IMR-90 (cell line): ENCODE measurements around the gene PHIP. TPM values are rescaled to one million over a fixed set of nuclear protein-coding genes. Genes with fewer than 3 reads are reported as not detected.
A peak's percentile ranks its signal among the peaks of the same experiment; 100 is the strongest.

Experiments used
- ATAC-seq: fragments of 200-7000 bp; cut with Tn5 transposase; 2 replicates; pipeline ENCODE4 v1.9.1; 2020; ENCODE audit warnings: low read depth, mild to moderate bottlenecking, moderate library complexity
- BruUV-seq: library from RNA; stranded (reverse); fragments of 400-500 nt; replicated peaks from 2 replicates; lab custom pipeline; 2021; lab: Mats Ljungman, UMichigan
- CTCF ChIA-PET: fragments of 300-600 bp; formaldehyde crosslinking; extraction: SDS; loops from one replicate; lab custom pipeline; 2021; ENCODE audit warnings: antibody characterized with exemption; lab: Yijun Ruan, JAX
- POLR2A ChIA-PET: fragments of 300-600 bp; sonication (Branson Sonifier 250); formaldehyde crosslinking; loops from one replicate; lab custom pipeline; 2022; ENCODE audit warnings: antibody characterized with exemption; ENCODE audit not compliant: unreplicated experiment; lab: Charles Lee
- DNase-seq: peaks from one replicate; pipeline ENCODE4 v3.0.0; 2013
- H2AFZ ChIP-seq: replicated peaks from 2 replicates; pipeline ENCODE3; 2013; ENCODE audit warnings: low read length, mild to moderate bottlenecking; ENCODE audit not compliant: poor library complexity
- H2AK5ac ChIP-seq: 2 replicates; pipeline ENCODE4 v1.6.1; 2013; ENCODE audit warnings: low read depth, low read length, inconsistent platforms
- H2AK9ac ChIP-seq: replicated peaks from 2 replicates; pipeline ENCODE3; 2013; ENCODE audit warnings: mild to moderate bottlenecking, low read depth, low read length, moderate library complexity; ENCODE audit not compliant: poor library complexity
- H2BK120ac ChIP-seq: 2 replicates; pipeline ENCODE4 v1.6.1; 2013; ENCODE audit warnings: low read depth, low read length, inconsistent platforms
- H2BK15ac ChIP-seq: 3 replicates; pipeline ENCODE4 v1.6.1; 2013; ENCODE audit warnings: low read depth, low read length, inconsistent platforms
- H2BK20ac ChIP-seq: 2 replicates; pipeline ENCODE4 v1.6.1; 2013; ENCODE audit warnings: low read depth, mild to moderate bottlenecking, inconsistent platforms, low read length, moderate library complexity
- H2BK5ac ChIP-seq: 2 replicates; pipeline ENCODE4 v1.6.1; 2013; ENCODE audit warnings: mild to moderate bottlenecking, low read depth, low read length, inconsistent platforms; ENCODE audit not compliant: poor library complexity, severe bottlenecking
- H3K14ac ChIP-seq: replicated peaks from 2 replicates; pipeline ENCODE4 v1.6.1; 2013; ENCODE audit warnings: low read depth, low read length, inconsistent platforms
- H3K18ac ChIP-seq: 2 replicates; pipeline ENCODE4 v1.6.1; 2013; ENCODE audit warnings: low read depth, low read length, control low read depth
- H3K23ac ChIP-seq: 2 replicates; pipeline ENCODE4 v1.6.1; 2013; ENCODE audit warnings: low read depth, low read length, inconsistent platforms
- H3K27ac ChIP-seq: 2 replicates; pipeline ENCODE4 v1.5.1; 2013; ENCODE audit warnings: mild to moderate bottlenecking, control low read depth, low read length; ENCODE audit not compliant: insufficient read depth
- H3K27me3 ChIP-seq: 2 replicates; pipeline ENCODE4 v1.6.1; 2013; ENCODE audit warnings: low read length; ENCODE audit not compliant: control insufficient read depth, insufficient read depth
- H3K36me3 ChIP-seq: 2 replicates; pipeline ENCODE4 v1.6.1; 2013; ENCODE audit warnings: low read length, mixed read lengths; ENCODE audit not compliant: control insufficient read depth, insufficient read depth
- H3K4ac ChIP-seq: 2 replicates; pipeline ENCODE4 v1.6.1; 2013; ENCODE audit warnings: low read depth, low read length, inconsistent platforms
- H3K4me1 ChIP-seq: 2 replicates; pipeline ENCODE4 v1.6.1; 2013; ENCODE audit warnings: low read length, mixed read lengths; ENCODE audit not compliant: control insufficient read depth, insufficient read depth
- H3K4me2 ChIP-seq: 2 replicates; pipeline ENCODE4 v1.6.1; 2013; ENCODE audit warnings: low read depth, mild to moderate bottlenecking, control low read depth, low read length, moderate library complexity
- H3K4me3 ChIP-seq: 2 replicates; pipeline ENCODE4 v1.5.1; 2013; ENCODE audit warnings: low read depth, mild to moderate bottlenecking, control low read depth, low read length, moderate library complexity; ENCODE audit not compliant: insufficient read depth
- H3K56ac ChIP-seq: 2 replicates; pipeline ENCODE4 v1.6.1; 2013; ENCODE audit warnings: low read length, inconsistent platforms; ENCODE audit not compliant: insufficient read depth; ENCODE audit errors: extremely low read depth
- H3K79me1 ChIP-seq, 2 experiments: 2 replicates each; pipeline ENCODE4 v1.6.1; 2013; ENCODE audit warnings: low read length in 2 of 2, inconsistent platforms in 1 of 2, low read depth in 1 of 2
- H3K9ac ChIP-seq: 2 replicates; pipeline ENCODE4 v1.6.1; 2013; ENCODE audit warnings: low read depth, low read length, control low read depth
- H3K9me1 ChIP-seq: 2 replicates; pipeline ENCODE4 v1.6.1; 2013; ENCODE audit warnings: low read length, inconsistent platforms; ENCODE audit not compliant: insufficient read depth
- H3K9me3 ChIP-seq: 2 replicates; pipeline ENCODE4 v1.6.1; 2013; ENCODE audit warnings: low read length; ENCODE audit not compliant: control insufficient read depth, insufficient read depth
- H4K20me1 ChIP-seq: 2 replicates; pipeline ENCODE4 v1.6.1; 2013; ENCODE audit warnings: low read length, inconsistent platforms; ENCODE audit not compliant: insufficient read depth
- H4K5ac ChIP-seq: 2 replicates; pipeline ENCODE4 v1.6.1; 2013; ENCODE audit warnings: mild to moderate bottlenecking, low read depth, low read length, control low read depth
- H4K8ac ChIP-seq, 2 experiments: 2 replicates each; pipeline ENCODE4 v1.6.1; 2013; ENCODE audit warnings: low read depth in 2 of 2, low read length in 2 of 2, control low read depth in 1 of 2, inconsistent platforms in 1 of 2
- H4K91ac ChIP-seq: 2 replicates; pipeline ENCODE4 v1.6.1; 2013; ENCODE audit warnings: low read depth, low read length, inconsistent platforms; ENCODE audit not compliant: insufficient read depth
- BHLHE40 ChIP-seq: fragments of 150-350 bp; IDR thresholded peaks from 2 replicates; pipeline ENCODE4 v1.6.1; 2016; ENCODE audit warnings: mild to moderate bottlenecking, low read depth, low read length
- CEBPB ChIP-seq: IDR thresholded peaks from 2 replicates; pipeline ENCODE4 v1.6.1; 2012; ENCODE audit warnings: low read depth, low read length, improper control_type of control experiment
- CHD1 ChIP-seq: IDR thresholded peaks from 2 replicates; pipeline ENCODE4 v1.6.1; 2012; ENCODE audit warnings: low read depth, low read length, improper control_type of control experiment
- FOS ChIP-seq: fragments of 150-350 bp; IDR thresholded peaks from 2 replicates; pipeline ENCODE4 v1.6.1; 2016; ENCODE audit warnings: low read depth, low read length
- MAFK ChIP-seq: IDR thresholded peaks from 2 replicates; pipeline ENCODE4 v1.6.1; 2012; ENCODE audit warnings: low read depth, low read length, improper control_type of control experiment
- MAZ ChIP-seq: IDR thresholded peaks from 2 replicates; pipeline ENCODE4 v1.6.1; 2012; ENCODE audit warnings: low read depth, mild to moderate bottlenecking, low read length, improper control_type of control experiment, moderate library complexity, borderline replicate concordance
- MXI1 ChIP-seq: IDR thresholded peaks from 2 replicates; pipeline ENCODE4 v1.6.1; 2012; ENCODE audit warnings: low read depth, mild to moderate bottlenecking, low read length, moderate library complexity, borderline replicate concordance
- NFE2L2 ChIP-seq: fragments of 150-350 bp; IDR thresholded peaks from 2 replicates; pipeline ENCODE4 v1.6.1; 2016; ENCODE audit warnings: low read depth, mild to moderate bottlenecking, low read length
- POLR2A ChIP-seq: IDR thresholded peaks from 2 replicates; pipeline ENCODE4 v1.6.1; 2012; ENCODE audit warnings: mild to moderate bottlenecking, low read depth, low read length
- RAD21 ChIP-seq: IDR thresholded peaks from 2 replicates; pipeline ENCODE4 v1.6.1; 2012; ENCODE audit warnings: low read length, improper control_type of control experiment
- RCOR1 ChIP-seq: IDR thresholded peaks from 2 replicates; pipeline ENCODE4 v1.6.1; 2012; ENCODE audit warnings: mild to moderate bottlenecking, low read length, improper control_type of control experiment; ENCODE audit not compliant: insufficient replicate concordance
- RFX5 ChIP-seq: IDR thresholded peaks from 2 replicates; pipeline ENCODE4 v1.8.0; 2012; ENCODE audit warnings: low read depth, mild to moderate bottlenecking, low read length, moderate library complexity
- SMC3 ChIP-seq: fragments of 150-350 bp; IDR thresholded peaks from 2 replicates; pipeline ENCODE4 v1.6.1; 2016; ENCODE audit warnings: low read depth, mild to moderate bottlenecking, antibody characterized with exemption, low read length, moderate library complexity
- dilution Hi-C: fragments of 300-500 bp; cut with HindIII; formaldehyde crosslinking; loops from one replicate; pipeline ENCODE4 v1.14.3; 2018; ENCODE audit warnings: low sequenced_read_pairs; ENCODE audit not compliant: unreplicated experiment
- in situ Hi-C: fragments of 300-500 bp; cut with MboI; formaldehyde crosslinking; loops from 3 replicates; pipeline ENCODE4 v1.14.3; 2019; ENCODE audit warnings: low sequenced_read_pairs, inconsistent platforms, mixed read lengths
- intact Hi-C: fragments of 100-400 bp; cut with micrococcal nuclease; formaldehyde crosslinking; loops from 2 replicates; pipeline ENCODE4 v1.10.0; 2022
- polyA plus RNA-seq, 3 experiments: library from polyadenylated mRNA; depleted of rRNA; stranded (reverse); fragments of >200 nt; gene quantifications; 2 replicates each; pipeline ENCODE4 v1.2.3, GENCODE V29; 2012; ENCODE audit warnings: low replicate concordance in 1 of 3
- total RNA-seq: library from RNA; depleted of rRNA; stranded (reverse); fragments of >200 nt; gene quantifications from 2 replicates; pipeline ENCODE4 v1.2.3, GENCODE V29; 2012
- TF ChIP-seq, protein P1 (sequence below): conservative IDR thresholded peaks from 2 replicates; pipeline ENCODE4 v1.5.1; 2012; ENCODE audit warnings: mild to moderate bottlenecking, low read depth, low read length, improper control_type of control experiment
- TF ChIP-seq, protein P2 (sequence below): fragments of 150-350 bp; IDR thresholded peaks from 2 replicates; pipeline ENCODE4 v1.6.1; 2017; ENCODE audit warnings: mild to moderate bottlenecking, antibody characterized with exemption, low read length, low read depth
- TF ChIP-seq, protein P3 (sequence below): fragments of 150-350 bp; IDR thresholded peaks from 2 replicates; pipeline ENCODE4 v1.6.1; 2016; ENCODE audit warnings: low read depth, mild to moderate bottlenecking, low read length, moderate library complexity, borderline replicate concordance

PHIP gene
- total and polyA plus RNA-seq, 2 of the 4 experiments (the other 2 are of a cell fraction): 3.4 to 20.4 TPM

DNA sequence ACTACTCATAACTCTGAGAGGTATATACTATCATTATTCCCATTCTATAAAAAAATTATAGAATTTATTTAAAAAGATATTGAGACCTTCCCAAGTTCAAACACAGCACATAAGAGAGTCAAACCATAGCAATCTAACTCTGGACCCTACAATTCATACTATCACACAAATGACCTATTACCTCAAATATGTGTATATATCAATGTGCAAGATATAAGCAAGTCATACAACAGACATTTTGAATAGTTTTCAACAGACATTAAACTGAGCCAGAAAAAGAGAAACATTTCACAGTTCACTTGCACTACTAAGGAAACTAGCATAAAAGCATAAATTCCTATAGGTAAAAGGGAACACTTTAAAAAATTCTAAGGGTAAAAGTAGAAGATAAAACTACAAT lies 11.7 kb downstream of the PHIP start:
- H3K14ac ChIP-seq: no peak overlapping the region
- ATAC-seq: peak; percentile 69
- no peaks in the 10 kb centered on the region; the same call in 1 of the 2 replicates for H4K20me1 ChIP-seq
- H4K91ac ChIP-seq: no peak overlapping the region
- no peaks in the 10 kb centered on the region for H3K9me3 ChIP-seq
- no peaks in the 10 kb centered on the region for H3K27me3 ChIP-seq
- no peak overlapping the region for H2AK5ac ChIP-seq
- BruUV-seq: no TSS peak
- H3K23ac ChIP-seq: no peak overlapping the region
- H3K36me3 ChIP-seq: no peaks in the 10 kb centered on the region
- H2BK120ac ChIP-seq: no peak overlapping the region
- H3K4me1 ChIP-seq: peaks cover 11% of the 10 kb centered on the region
- dilution Hi-C loops: no loop called here
- peaks cover 2% of the 10 kb centered on the region; the same call in 1 of the 2 replicates for H3K9me1 ChIP-seq
- no peak overlapping the region for H4K5ac ChIP-seq
- no peak overlapping the region for H2AK9ac ChIP-seq
- H2BK20ac ChIP-seq: no peak overlapping the region
- intact Hi-C loops: no loop called here
- no peak overlapping the region for H3K4ac ChIP-seq
- POLR2A ChIA-PET: no interaction called here
- H3K4me2 ChIP-seq: no peak overlapping the region
- in situ Hi-C loops: loop anchor here (10.0 kb wide), 1 partner anchor 478 kb away; no protein-coding TSS in a partner anchor
- no peak overlapping the region for H3K27ac ChIP-seq
- H3K18ac ChIP-seq: no peak overlapping the region
- peaks cover 31 to 49% of the 10 kb centered on the region in 2 experiments for H3K79me1 ChIP-seq
- TF ChIP-seq SMC3: no peak
- no peak for TF ChIP-seq CHD1
- TF ChIP-seq POLR2A: no peak
- TF ChIP-seq RAD21: no peak
- TF ChIP-seq RFX5: no peak
- TF ChIP-seq, protein P1, sequence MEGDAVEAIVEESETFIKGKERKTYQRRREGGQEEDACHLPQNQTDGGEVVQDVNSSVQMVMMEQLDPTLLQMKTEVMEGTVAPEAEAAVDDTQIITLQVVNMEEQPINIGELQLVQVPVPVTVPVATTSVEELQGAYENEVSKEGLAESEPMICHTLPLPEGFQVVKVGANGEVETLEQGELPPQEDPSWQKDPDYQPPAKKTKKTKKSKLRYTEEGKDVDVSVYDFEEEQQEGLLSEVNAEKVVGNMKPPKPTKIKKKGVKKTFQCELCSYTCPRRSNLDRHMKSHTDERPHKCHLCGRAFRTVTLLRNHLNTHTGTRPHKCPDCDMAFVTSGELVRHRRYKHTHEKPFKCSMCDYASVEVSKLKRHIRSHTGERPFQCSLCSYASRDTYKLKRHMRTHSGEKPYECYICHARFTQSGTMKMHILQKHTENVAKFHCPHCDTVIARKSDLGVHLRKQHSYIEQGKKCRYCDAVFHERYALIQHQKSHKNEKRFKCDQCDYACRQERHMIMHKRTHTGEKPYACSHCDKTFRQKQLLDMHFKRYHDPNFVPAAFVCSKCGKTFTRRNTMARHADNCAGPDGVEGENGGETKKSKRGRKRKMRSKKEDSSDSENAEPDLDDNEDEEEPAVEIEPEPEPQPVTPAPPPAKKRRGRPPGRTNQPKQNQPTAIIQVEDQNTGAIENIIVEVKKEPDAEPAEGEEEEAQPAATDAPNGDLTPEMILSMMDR: no peak
- no peak for TF ChIP-seq MAZ
- no peak for TF ChIP-seq RCOR1
- no peak for TF ChIP-seq MAFK
- no peak for TF ChIP-seq BHLHE40
- TF ChIP-seq MXI1: no peak
- TF ChIP-seq, protein P2, sequence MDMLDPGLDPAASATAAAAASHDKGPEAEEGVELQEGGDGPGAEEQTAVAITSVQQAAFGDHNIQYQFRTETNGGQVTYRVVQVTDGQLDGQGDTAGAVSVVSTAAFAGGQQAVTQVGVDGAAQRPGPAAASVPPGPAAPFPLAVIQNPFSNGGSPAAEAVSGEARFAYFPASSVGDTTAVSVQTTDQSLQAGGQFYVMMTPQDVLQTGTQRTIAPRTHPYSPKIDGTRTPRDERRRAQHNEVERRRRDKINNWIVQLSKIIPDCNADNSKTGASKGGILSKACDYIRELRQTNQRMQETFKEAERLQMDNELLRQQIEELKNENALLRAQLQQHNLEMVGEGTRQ: no peak
- no peak for TF ChIP-seq FOS
- no peak for TF ChIP-seq CEBPB
- no peak for TF ChIP-seq NFE2L2
- TF ChIP-seq, protein P3, sequence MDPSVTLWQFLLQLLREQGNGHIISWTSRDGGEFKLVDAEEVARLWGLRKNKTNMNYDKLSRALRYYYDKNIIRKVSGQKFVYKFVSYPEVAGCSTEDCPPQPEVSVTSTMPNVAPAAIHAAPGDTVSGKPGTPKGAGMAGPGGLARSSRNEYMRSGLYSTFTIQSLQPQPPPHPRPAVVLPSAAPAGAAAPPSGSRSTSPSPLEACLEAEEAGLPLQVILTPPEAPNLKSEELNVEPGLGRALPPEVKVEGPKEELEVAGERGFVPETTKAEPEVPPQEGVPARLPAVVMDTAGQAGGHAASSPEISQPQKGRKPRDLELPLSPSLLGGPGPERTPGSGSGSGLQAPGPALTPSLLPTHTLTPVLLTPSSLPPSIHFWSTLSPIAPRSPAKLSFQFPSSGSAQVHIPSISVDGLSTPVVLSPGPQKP: no peak
- no peak overlapping the region for H3K56ac ChIP-seq
- no peak overlapping the region for H3K9ac ChIP-seq
- peak; percentile 57 for DNase-seq
- H2AFZ ChIP-seq: no peak overlapping the region
- H2BK5ac ChIP-seq: no peak overlapping the region
- no peak overlapping the region for H3K4me3 ChIP-seq
- H2BK15ac ChIP-seq: no peak overlapping the region
- CTCF ChIA-PET: interaction anchor here (0.8 kb wide), 1 partner anchor 18 kb away, joined by 3 read pairs; no protein-coding TSS in a partner anchor
- H4K8ac ChIP-seq: no peak overlapping the region
